Neuronal stem cell (in vitro differentiated cells): ENCODE results near the gene POLR3A.

Source experiments
- DNase-seq: peaks from one replicate; pipeline ENCODE4 v3.0.0-alpha.2; 2013; ENCODE audit warnings: low spot score
- H2AFZ ChIP-seq: one replicate; pipeline ENCODE4 v1.6.1; 2013; ENCODE audit warnings: mild to moderate bottlenecking, low read length, inconsistent platforms
- H2AK5ac ChIP-seq: 2 replicates; pipeline ENCODE4 v1.6.1; 2013; ENCODE audit warnings: low read depth, mild to moderate bottlenecking, inconsistent platforms, low read length, moderate library complexity, mixed read lengths
- H2BK120ac ChIP-seq: 2 replicates; pipeline ENCODE4 v1.6.1; 2013; ENCODE audit warnings: low read depth, mild to moderate bottlenecking, inconsistent platforms, low read length, moderate library complexity, mixed read lengths
- H2BK12ac ChIP-seq: one replicate; pipeline ENCODE4 v1.6.1; 2013; ENCODE audit warnings: low read length, inconsistent platforms
- H2BK15ac ChIP-seq: 2 replicates; pipeline ENCODE4 v1.6.1; 2013; ENCODE audit warnings: mild to moderate bottlenecking, low read length, inconsistent platforms, mixed read lengths
- H2BK5ac ChIP-seq: one replicate; pipeline ENCODE4 v1.6.1; 2013; ENCODE audit warnings: inconsistent platforms, mild to moderate bottlenecking, low read length, moderate library complexity
- H3K14ac ChIP-seq: one replicate; pipeline ENCODE4 v1.6.1; 2013; ENCODE audit warnings: low read length, inconsistent platforms
- H3K18ac ChIP-seq: 2 replicates; pipeline ENCODE4 v1.6.1; 2013; ENCODE audit warnings: low read length, inconsistent platforms
- H3K23ac ChIP-seq: 2 replicates; pipeline ENCODE4 v1.6.1; 2013; ENCODE audit warnings: low read depth, mild to moderate bottlenecking, mixed read lengths, low read length, inconsistent platforms; ENCODE audit not compliant: poor library complexity
- H3K27ac ChIP-seq: replicated peaks from 3 replicates; pipeline ENCODE4 v1.5.1; 2013; ENCODE audit warnings: low read length, inconsistent platforms
- H3K27me3 ChIP-seq, 3 experiments: 2 replicates each; pipeline ENCODE4 v1.6.1; 2013; ENCODE audit warnings: low read length in 3 of 3, mild to moderate bottlenecking in 2 of 3, inconsistent platforms in 1 of 3, low read depth in 1 of 3, mixed read lengths in 1 of 3, moderate library complexity in 1 of 3; ENCODE audit not compliant: control insufficient read depth in 3 of 3, insufficient read depth in 3 of 3
- H3K36me3 ChIP-seq, 2 donors: replicated peaks in 1 of 2; 2 replicates each; pipeline ENCODE4 v1.6.1; 2013; ENCODE audit warnings: low read length in 2 of 2; ENCODE audit not compliant: control insufficient read depth in 2 of 2, insufficient read depth in 2 of 2
- H3K4ac ChIP-seq: 2 replicates; pipeline ENCODE4 v1.6.1; 2013; ENCODE audit warnings: inconsistent platforms, mild to moderate bottlenecking, low read length, moderate library complexity
- H3K4me1 ChIP-seq, 2 donors: 1 replicate in 1 of 2; 2 replicates in 1 of 2; pipeline ENCODE4 v1.6.1; 2013; ENCODE audit warnings: low read length in 2 of 2, low read depth in 1 of 2; ENCODE audit not compliant: control insufficient read depth in 2 of 2, insufficient read depth in 1 of 2
- H3K4me2 ChIP-seq: one replicate; pipeline ENCODE4 v1.6.1; 2013; ENCODE audit warnings: mild to moderate bottlenecking, low read length, inconsistent platforms; ENCODE audit not compliant: insufficient read depth, poor library complexity, severe bottlenecking
- H3K4me3 ChIP-seq, 2 donors: 2 replicates each; pipeline ENCODE4 v1.5.1; 2013; ENCODE audit warnings: low read length in 2 of 2, mild to moderate bottlenecking in 2 of 2, inconsistent platforms in 1 of 2, moderate library complexity in 1 of 2
- H3K79me1 ChIP-seq: one replicate; pipeline ENCODE4 v1.6.1; 2013; ENCODE audit warnings: low read depth, mild to moderate bottlenecking, inconsistent platforms, low read length, moderate library complexity
- H3K9ac ChIP-seq: one replicate; pipeline ENCODE4 v1.6.1; 2013; ENCODE audit warnings: mild to moderate bottlenecking, low read depth, low read length, inconsistent platforms; ENCODE audit not compliant: poor library complexity
- H3K9me3 ChIP-seq, 2 donors: replicated peaks in 1 of 2; 2 replicates each; pipeline versions ENCODE3 to v1.6.1; 2013; ENCODE audit warnings: low read length in 2 of 2, mild to moderate bottlenecking in 2 of 2, inconsistent platforms in 1 of 2, low read depth in 1 of 2, mixed read lengths in 1 of 2, moderate library complexity in 1 of 2; ENCODE audit not compliant: control insufficient read depth in 2 of 2, insufficient read depth in 1 of 2
- H4K8ac ChIP-seq: one replicate; pipeline ENCODE4 v1.6.1; 2013; ENCODE audit warnings: low read depth, mild to moderate bottlenecking, inconsistent platforms, low read length, moderate library complexity
- H4K91ac ChIP-seq: one replicate; pipeline ENCODE4 v1.6.1; 2013; ENCODE audit warnings: low read length, low read depth, mild to moderate bottlenecking, inconsistent platforms; ENCODE audit not compliant: poor library complexity
- WGBS, 2 donors: extraction: QIAGEN DNeasy Blood & Tissue Kit; methylation state at CpG; one replicate each; pipeline ENCODE4 v1.1.7; 2013; ENCODE audit warnings: missing lambda C conversion rate in 2 of 2, mixed read lengths in 1 of 2; ENCODE audit not compliant: insufficient read length in 2 of 2, insufficient replicate concordance in 1 of 2; ENCODE audit errors: extremely low coverage in 2 of 2; 5-methylcytosine and 5-hydroxymethylcytosine counted together

Gene POLR3A

GRCh38 chr10:78044179-78044578, 14.9 kb upstream of the POLR3A start:
- no peaks in the 10 kb centered on the region for H3K27me3 ChIP-seq
- H2BK120ac ChIP-seq: no peak overlapping the region
- no peak overlapping the region for H3K18ac ChIP-seq
- no peak overlapping the region for H2AK5ac ChIP-seq
- H3K79me1 ChIP-seq: peaks cover under 1% of the 10 kb centered on the region
- H4K91ac ChIP-seq: no peak overlapping the region
- no peak overlapping the region for H2BK5ac ChIP-seq
- no peak overlapping the region for H2AFZ ChIP-seq
- no peaks in the 10 kb centered on the region for H3K9me3 ChIP-seq
- H2BK12ac ChIP-seq: no peak overlapping the region
- no peak overlapping the region for H3K23ac ChIP-seq
- no peak overlapping the region for H3K9ac ChIP-seq
- H3K4me1 ChIP-seq: peaks cover 4 to 5% of the 10 kb centered on the region in 2 donors
- H3K27ac ChIP-seq: no peak overlapping the region
- H3K14ac ChIP-seq: no peak overlapping the region
- peaks cover 30 to 46% of the 10 kb centered on the region in 2 donors for H3K36me3 ChIP-seq
- no peak overlapping the region for H3K4me2 ChIP-seq
- H4K8ac ChIP-seq: no peak overlapping the region
- no peak for DNase-seq
- no peak overlapping the region for H3K4ac ChIP-seq
- H3K4me3 ChIP-seq: no peak overlapping the region
- H2BK15ac ChIP-seq: no peak overlapping the region

- Histone ChIP-seq H2BK120ac (no peak overlapping the region), H3K27me3 (no peaks in the 10 kb centered on the region), H3K9me3 (no peaks in the 10 kb centered on the region), H3K4me1 (peaks cover 4% of the 10 kb centered on the region in 2 donors), H3K9ac (no peak overlapping the region), H3K4me2 (no peak overlapping the region), H3K4me3 (no peak overlapping the region), H4K8ac (no peak overlapping the region), H3K18ac (no peak overlapping the region), H3K36me3 (peaks cover 42 to 60% of the 10 kb centered on the region in 2 donors), H3K27ac (no peak overlapping the region), H2BK12ac (no peak overlapping the region), H2AK5ac (no peak overlapping the region), H3K79me1 (peaks cover 2% of the 10 kb centered on the region), H2BK15ac (no peak overlapping the region), H3K4ac (no peak overlapping the region), H2BK5ac (no peak overlapping the region), H3K23ac (no peak overlapping the region), H2AFZ (no peak overlapping the region), H3K14ac (no peak overlapping the region), H4K91ac (no peak overlapping the region)
- no peak for DNase-seq
- no CpG with 5 or more reads among the region's 6 CpGs for WGBS, 2 donors
These were observed 13.4 kb upstream of the POLR3A start for GRCh38 chr10:78042752-78043104.

GRCh38 chr10:78042058-78042751, 12.9 kb upstream of the POLR3A start:
- no peaks in the 10 kb centered on the region for H3K9me3 ChIP-seq
- H3K18ac ChIP-seq: no peak overlapping the region
- no peak overlapping the region for H2BK15ac ChIP-seq
- H3K79me1 ChIP-seq: peaks cover 2% of the 10 kb centered on the region
- H3K27ac ChIP-seq: no peak overlapping the region
- WGBS, 2 donors: no CpG with 5 or more reads among the region's 2 CpGs
- no peak overlapping the region for H3K4me2 ChIP-seq
- no peak overlapping the region for H3K23ac ChIP-seq
- peaks cover 45 to 65% of the 10 kb centered on the region in 2 donors for H3K36me3 ChIP-seq
- no peak overlapping the region for H4K91ac ChIP-seq
- H2BK12ac ChIP-seq: no peak overlapping the region
- DNase-seq: no peak
- no peak overlapping the region for H2BK120ac ChIP-seq
- no peaks in the 10 kb centered on the region for H3K27me3 ChIP-seq
- no peak overlapping the region for H2AK5ac ChIP-seq
- no peak overlapping the region for H4K8ac ChIP-seq
- no peak overlapping the region for H3K14ac ChIP-seq
- H3K4me1 ChIP-seq: no peaks in the 10 kb centered on the region
- no peak overlapping the region for H2BK5ac ChIP-seq
- no peak overlapping the region for H3K9ac ChIP-seq
- no peak overlapping the region for H3K4ac ChIP-seq
- H3K4me3 ChIP-seq: no peak overlapping the region
- no peak overlapping the region for H2AFZ ChIP-seq

- Histone ChIP-seq H3K9me3 (no peaks in the 10 kb centered on the region), H2BK15ac (no peak overlapping the region), H3K18ac (no peak overlapping the region), H3K4me1 (no peaks in the 10 kb centered on the region), H4K91ac (no peak overlapping the region), H4K8ac (no peak overlapping the region), H3K9ac (no peak overlapping the region), H2BK5ac (no peak overlapping the region), H3K79me1 (peaks cover 2% of the 10 kb centered on the region), H3K4ac (no peak overlapping the region), H3K14ac (no peak overlapping the region), H2AK5ac (no peak overlapping the region), H3K27ac (no peak overlapping the region), H2BK120ac (no peak overlapping the region), H3K27me3 (no peaks in the 10 kb centered on the region), H3K4me3 (no peak overlapping the region), H2AFZ (no peak overlapping the region), H3K4me2 (no peak overlapping the region), H3K36me3 (peaks cover 52 to 73% of the 10 kb centered on the region in 2 donors), H2BK12ac (no peak overlapping the region), H3K23ac (peak overlapping the region; percentile 76)
- no CpG with 5 or more reads among the region's 5 CpGs for WGBS, 2 donors
- DNase-seq: no peak
These were observed 12.1 kb upstream of the POLR3A start for GRCh38 chr10:78041170-78042057.
